Adrenal gland (tissue), 5 donors: ENCODE measurements around the gene LCN15.

Experiments
- POLR2A ChIP-seq, 2 donors: fragments of 450-650 bp; IDR thresholded peaks; one replicate each; pipeline ENCODE4 v1.6.1; 2017; ENCODE audit warnings: antibody characterized with exemption in 2 of 2, mild to moderate bottlenecking in 2 of 2, moderate library complexity in 1 of 2
- TF ChIP-seq, protein P1 (sequence below), 6 experiments: fragments of 450-650 bp in 4 of 6; fragments of 200-600 bp in 2 of 6; sonication (generic) in 1 of 6; IDR thresholded peaks; 1 replicate in 5 of 6; 2 replicates in 1 of 6; pipeline versions ENCODE4 v1.5.1 to v1.8.0; 2016 to 2021; ENCODE audit warnings: antibody characterized with exemption in 6 of 6, mild to moderate bottlenecking in 2 of 6, moderate library complexity in 1 of 6
- donor health status: DM: no; HTN: no; CAD: no.

DNA sequence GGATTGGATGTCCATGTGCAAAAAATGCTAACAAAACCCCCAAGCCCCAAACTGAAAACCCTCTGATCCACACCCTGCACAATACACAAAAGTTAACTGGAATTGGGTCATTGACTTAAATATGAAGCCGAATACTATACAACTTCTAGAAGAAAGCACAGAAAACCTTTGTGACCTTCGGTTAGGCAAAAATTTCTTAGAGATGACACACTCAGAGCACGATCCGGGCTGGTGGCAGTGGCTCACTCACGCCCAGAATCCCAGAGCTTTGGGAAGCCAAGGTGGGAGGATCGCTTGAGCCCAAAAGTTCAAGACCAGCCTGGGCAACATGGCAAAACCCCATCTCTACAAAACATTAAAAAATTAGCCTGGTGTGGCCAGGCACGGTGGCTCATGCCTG is 53.8 kb downstream of the LCN15 start:
- no peak for TF ChIP-seq POLR2A (IDR thresholded peaks at IDR 0.05)
- TF ChIP-seq, protein P1, sequence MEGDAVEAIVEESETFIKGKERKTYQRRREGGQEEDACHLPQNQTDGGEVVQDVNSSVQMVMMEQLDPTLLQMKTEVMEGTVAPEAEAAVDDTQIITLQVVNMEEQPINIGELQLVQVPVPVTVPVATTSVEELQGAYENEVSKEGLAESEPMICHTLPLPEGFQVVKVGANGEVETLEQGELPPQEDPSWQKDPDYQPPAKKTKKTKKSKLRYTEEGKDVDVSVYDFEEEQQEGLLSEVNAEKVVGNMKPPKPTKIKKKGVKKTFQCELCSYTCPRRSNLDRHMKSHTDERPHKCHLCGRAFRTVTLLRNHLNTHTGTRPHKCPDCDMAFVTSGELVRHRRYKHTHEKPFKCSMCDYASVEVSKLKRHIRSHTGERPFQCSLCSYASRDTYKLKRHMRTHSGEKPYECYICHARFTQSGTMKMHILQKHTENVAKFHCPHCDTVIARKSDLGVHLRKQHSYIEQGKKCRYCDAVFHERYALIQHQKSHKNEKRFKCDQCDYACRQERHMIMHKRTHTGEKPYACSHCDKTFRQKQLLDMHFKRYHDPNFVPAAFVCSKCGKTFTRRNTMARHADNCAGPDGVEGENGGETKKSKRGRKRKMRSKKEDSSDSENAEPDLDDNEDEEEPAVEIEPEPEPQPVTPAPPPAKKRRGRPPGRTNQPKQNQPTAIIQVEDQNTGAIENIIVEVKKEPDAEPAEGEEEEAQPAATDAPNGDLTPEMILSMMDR (IDR thresholded peaks at IDR 0.05), result no peak
